HepG2 (cell line): ENCODE data around the gene MFSD8. TPM values are rescaled to one million over a fixed set of nuclear protein-coding genes. Genes with fewer than 3 reads are reported as not detected.

Experiments
- ARHGAP35 ChIP-seq: sonication (generic); formaldehyde crosslinking; IDR thresholded peaks from 2 replicates; pipeline ENCODE4 v1.9.0; 2022; ENCODE audit warnings: mild to moderate bottlenecking, inconsistent platforms, moderate library complexity, missing genetic modification reagents, borderline replicate concordance
- ARID2 ChIP-seq: sonication (generic); formaldehyde crosslinking; IDR thresholded peaks from 2 replicates; pipeline ENCODE4 v1.8.1; 2022; ENCODE audit warnings: mild to moderate bottlenecking, missing genetic modification reagents, borderline replicate concordance
- BORCS8-MEF2B ChIP-seq: sonication (generic); formaldehyde crosslinking; IDR thresholded peaks from 2 replicates; pipeline ENCODE4 v1.8.0; 2022; ENCODE audit warnings: mild to moderate bottlenecking, missing genetic modification reagents
- KLF13 ChIP-seq: sonication (generic); formaldehyde crosslinking; IDR thresholded peaks from 2 replicates; pipeline ENCODE4 v1.4.0; 2020; ENCODE audit warnings: mild to moderate bottlenecking, missing genetic modification reagents
- NR1H2 ChIP-seq: sonication (generic); formaldehyde crosslinking; IDR thresholded peaks from 2 replicates; pipeline ENCODE4 v1.8.1; 2022; ENCODE audit warnings: low read depth, missing genetic modification reagents, borderline replicate concordance
- PTBP1 ChIP-seq: fragments of 200-400 bp; formaldehyde crosslinking; IDR thresholded peaks from 2 replicates; pipeline ENCODE4 v1.6.1; 2018; ENCODE audit warnings: low read length, low read depth; ENCODE audit not compliant: poor library complexity, severe bottlenecking
- SRY ChIP-seq: sonication (generic); formaldehyde crosslinking; IDR thresholded peaks from 2 replicates; pipeline ENCODE4 v1.8.0; 2022; ENCODE audit warnings: mild to moderate bottlenecking, missing genetic modification reagents
- ZFP37 ChIP-seq: sonication (generic); formaldehyde crosslinking; IDR thresholded peaks from 2 replicates; pipeline ENCODE4 v1.4.0; 2020; ENCODE audit warnings: missing genetic modification reagents, borderline replicate concordance
- ZFP90 ChIP-seq: sonication (generic); formaldehyde crosslinking; IDR thresholded peaks from 2 replicates; pipeline ENCODE4 v1.8.0; 2022; ENCODE audit warnings: missing genetic modification reagents, mild to moderate bottlenecking, inconsistent platforms, borderline replicate concordance
- ZMAT3 ChIP-seq: sonication (generic); formaldehyde crosslinking; conservative IDR thresholded peaks from 2 replicates; pipeline ENCODE4 v1.7.0; 2021; ENCODE audit warnings: missing genetic modification reagents
- ZNF253 ChIP-seq: sonication (generic); formaldehyde crosslinking; IDR thresholded peaks from 2 replicates; pipeline ENCODE4 v1.8.0; 2022; ENCODE audit warnings: mild to moderate bottlenecking, missing genetic modification reagents, borderline replicate concordance
- ZNF337 ChIP-seq: sonication (generic); formaldehyde crosslinking; IDR thresholded peaks from 2 replicates; pipeline ENCODE4 v1.5.1; 2020; ENCODE audit warnings: missing genetic modification reagents, low read depth, mild to moderate bottlenecking, borderline replicate concordance
- ZNF510 ChIP-seq: sonication (generic); formaldehyde crosslinking; IDR thresholded peaks from 2 replicates; pipeline ENCODE4 v1.4.0; 2020; ENCODE audit warnings: low read depth, mild to moderate bottlenecking, missing genetic modification reagents
- ZNF781 ChIP-seq: sonication (generic); formaldehyde crosslinking; IDR thresholded peaks from 2 replicates; pipeline ENCODE4 v1.5.1; 2020; ENCODE audit warnings: borderline replicate concordance, mild to moderate bottlenecking, missing genetic modification reagents; ENCODE audit errors: not compliant biosample characterization
- ZNF879 ChIP-seq: sonication (generic); formaldehyde crosslinking; IDR thresholded peaks from 2 replicates; pipeline ENCODE4 v1.8.1; 2023; ENCODE audit warnings: missing genetic modification reagents
- ZNF883 ChIP-seq: sonication (generic); formaldehyde crosslinking; IDR thresholded peaks from 2 replicates; pipeline ENCODE4 v1.5.1; 2020; ENCODE audit warnings: mild to moderate bottlenecking, missing genetic modification reagents; ENCODE audit errors: not compliant biosample characterization
- ZSCAN20 ChIP-seq: sonication (generic); formaldehyde crosslinking; IDR thresholded peaks from 2 replicates; pipeline ENCODE4 v1.4.0; 2020; ENCODE audit warnings: missing genetic modification reagents, mild to moderate bottlenecking, borderline replicate concordance
- polyA plus RNA-seq, 8 experiments: library from polyadenylated mRNA; depleted of rRNA in 3 of 8; stranded (reverse) in 7 of 8; unstranded in 1 of 8; fragments of >200 nt; fragmentation: Illumina TruSeq in 4 of 8; extraction: Trizol in 4 of 8; gene quantifications; 2 replicates each; pipeline versions ENCODE4 v1.2.1 to v1.2.3, GENCODE V29; 2011 to 2016; ENCODE audit warnings: low read depth in 4 of 8, missing spikeins in 1 of 8, mixed read lengths in 1 of 8; ENCODE audit not compliant: insufficient read depth in 1 of 8
- total RNA-seq, 5 experiments: library from RNA; depleted of rRNA; stranded (reverse); fragments of >200 nt; fragmentation: Illumina TruSeq; extraction: Trizol; gene quantifications; 2 replicates each; pipeline ENCODE4 v1.2.3, GENCODE V29; 2016; ENCODE audit warnings: low read depth in 1 of 5
- TF ChIP-seq, protein P1 (sequence below): IDR thresholded peaks from 2 replicates; pipeline ENCODE4 v1.6.1; 2016; ENCODE audit warnings: mild to moderate bottlenecking, missing biosample characterization, missing genetic modification reagents
- TF ChIP-seq, protein P2 (sequence below): sonication (generic); formaldehyde crosslinking; IDR thresholded peaks from 2 replicates; pipeline ENCODE4 v1.4.0; 2020; ENCODE audit warnings: mild to moderate bottlenecking, missing genetic modification reagents
- TF ChIP-seq, protein P3 (sequence below): sonication (generic); formaldehyde crosslinking; IDR thresholded peaks from 2 replicates; pipeline ENCODE4 v1.5.0; 2020; ENCODE audit warnings: missing genetic modification reagents, mild to moderate bottlenecking, borderline replicate concordance

MFSD8 gene
- total and polyA plus RNA-seq, 2 of the 13 experiments (the other 11 are each of a cell fraction or from before 2014, with no cell fraction given): 24.8 to 25.5 TPM

GRCh38 chr4:127964426-127965061 lies 429 bp downstream of the MFSD8 start (continued):
- TF ChIP-seq SRY (CRISPR knock-in tag): peak; percentile 52; the same call in 1 of the 2 replicates
- peak; percentile 40; the same call in 1 of the 2 replicates for TF ChIP-seq ZNF253 (CRISPR knock-in tag)
- peak; percentile 44; the same call in 1 of the 2 replicates for TF ChIP-seq BORCS8-MEF2B (CRISPR knock-in tag)
- peak; percentile 31 for TF ChIP-seq ZNF883 (CRISPR knock-in tag)
- TF ChIP-seq NR1H2 (CRISPR knock-in tag): 0 out of 2 replicates have a peak, but pooled peaks have one; percentile 65
- peak; percentile 1 for TF ChIP-seq ZNF781 (CRISPR knock-in tag)
- TF ChIP-seq ZNF510 (CRISPR knock-in tag): 0 out of 2 replicates have a peak, but pooled peaks have one; percentile 14
- 0 out of 2 replicates have a peak, but pooled peaks have one; percentile 12 for TF ChIP-seq ZMAT3 (CRISPR knock-in tag)
- TF ChIP-seq KLF13 (CRISPR knock-in tag): peak; percentile 85; the same call in 1 of the 2 replicates
- TF ChIP-seq, protein P1, sequence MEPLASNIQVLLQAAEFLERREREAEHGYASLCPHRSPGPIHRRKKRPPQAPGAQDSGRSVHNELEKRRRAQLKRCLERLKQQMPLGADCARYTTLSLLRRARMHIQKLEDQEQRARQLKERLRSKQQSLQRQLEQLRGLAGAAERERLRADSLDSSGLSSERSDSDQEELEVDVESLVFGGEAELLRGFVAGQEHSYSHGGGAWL (CRISPR knock-in tag): peak; percentile 65; the same call in 1 of the 2 replicates
- 0 out of 2 replicates have a peak, but pooled peaks have one; percentile 68 for TF ChIP-seq ARID2 (CRISPR knock-in tag)
- peak; percentile 26; the same call in 1 of the 2 replicates for TF ChIP-seq ZFP90 (CRISPR knock-in tag)
- TF ChIP-seq ARHGAP35 (CRISPR knock-in tag): 0 out of 2 replicates have a peak, but pooled peaks have one; percentile 29
- TF ChIP-seq ZNF337: peak; percentile 66; the same call in 1 of the 2 replicates
- TF ChIP-seq, protein P2, sequence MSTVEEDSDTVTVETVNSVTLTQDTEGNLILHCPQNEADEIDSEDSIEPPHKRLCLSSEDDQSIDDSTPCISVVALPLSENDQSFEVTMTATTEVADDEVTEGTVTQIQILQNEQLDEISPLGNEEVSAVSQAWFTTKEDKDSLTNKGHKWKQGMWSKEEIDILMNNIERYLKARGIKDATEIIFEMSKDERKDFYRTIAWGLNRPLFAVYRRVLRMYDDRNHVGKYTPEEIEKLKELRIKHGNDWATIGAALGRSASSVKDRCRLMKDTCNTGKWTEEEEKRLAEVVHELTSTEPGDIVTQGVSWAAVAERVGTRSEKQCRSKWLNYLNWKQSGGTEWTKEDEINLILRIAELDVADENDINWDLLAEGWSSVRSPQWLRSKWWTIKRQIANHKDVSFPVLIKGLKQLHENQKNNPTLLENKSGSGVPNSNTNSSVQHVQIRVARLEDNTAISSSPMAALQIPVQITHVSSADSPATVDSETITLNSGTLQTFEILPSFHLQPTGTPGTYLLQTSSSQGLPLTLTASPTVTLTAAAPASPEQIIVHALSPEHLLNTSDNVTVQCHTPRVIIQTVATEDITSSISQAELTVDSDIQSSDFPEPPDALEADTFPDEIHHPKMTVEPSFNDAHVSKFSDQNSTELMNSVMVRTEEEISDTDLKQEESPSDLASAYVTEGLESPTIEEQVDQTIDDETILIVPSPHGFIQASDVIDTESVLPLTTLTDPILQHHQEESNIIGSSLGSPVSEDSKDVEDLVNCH (CRISPR knock-in tag): 0 out of 2 replicates have a peak, but pooled peaks have one; percentile 60
- 0 out of 2 replicates have a peak, but pooled peaks have one; percentile 9 for TF ChIP-seq ZSCAN20 (CRISPR knock-in tag)
- peak; percentile 34; the same call in 1 of the 2 replicates for TF ChIP-seq ZNF879 (CRISPR knock-in tag)
- TF ChIP-seq, protein P3, sequence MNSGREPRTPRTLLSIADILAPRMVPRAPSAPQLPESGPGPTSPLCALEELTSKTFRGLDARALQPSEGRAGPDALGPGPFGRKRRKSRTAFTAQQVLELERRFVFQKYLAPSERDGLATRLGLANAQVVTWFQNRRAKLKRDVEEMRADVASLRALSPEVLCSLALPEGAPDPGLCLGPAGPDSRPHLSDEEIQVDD (CRISPR knock-in tag): peak; percentile 80; the same call in 1 of the 2 replicates
- peak; percentile 17 for TF ChIP-seq PTBP1
- peak; percentile 19; the same call in 1 of the 2 replicates for TF ChIP-seq ZFP37 (CRISPR knock-in tag)
